ENCODE data around the gene ZNF536.
"Not testable (repeated sequence)": the region's sequence is repeated elsewhere in the genome, so short reads cannot be mapped to it uniquely, and the experiment has no call there.

Gene ZNF536

DNA sequence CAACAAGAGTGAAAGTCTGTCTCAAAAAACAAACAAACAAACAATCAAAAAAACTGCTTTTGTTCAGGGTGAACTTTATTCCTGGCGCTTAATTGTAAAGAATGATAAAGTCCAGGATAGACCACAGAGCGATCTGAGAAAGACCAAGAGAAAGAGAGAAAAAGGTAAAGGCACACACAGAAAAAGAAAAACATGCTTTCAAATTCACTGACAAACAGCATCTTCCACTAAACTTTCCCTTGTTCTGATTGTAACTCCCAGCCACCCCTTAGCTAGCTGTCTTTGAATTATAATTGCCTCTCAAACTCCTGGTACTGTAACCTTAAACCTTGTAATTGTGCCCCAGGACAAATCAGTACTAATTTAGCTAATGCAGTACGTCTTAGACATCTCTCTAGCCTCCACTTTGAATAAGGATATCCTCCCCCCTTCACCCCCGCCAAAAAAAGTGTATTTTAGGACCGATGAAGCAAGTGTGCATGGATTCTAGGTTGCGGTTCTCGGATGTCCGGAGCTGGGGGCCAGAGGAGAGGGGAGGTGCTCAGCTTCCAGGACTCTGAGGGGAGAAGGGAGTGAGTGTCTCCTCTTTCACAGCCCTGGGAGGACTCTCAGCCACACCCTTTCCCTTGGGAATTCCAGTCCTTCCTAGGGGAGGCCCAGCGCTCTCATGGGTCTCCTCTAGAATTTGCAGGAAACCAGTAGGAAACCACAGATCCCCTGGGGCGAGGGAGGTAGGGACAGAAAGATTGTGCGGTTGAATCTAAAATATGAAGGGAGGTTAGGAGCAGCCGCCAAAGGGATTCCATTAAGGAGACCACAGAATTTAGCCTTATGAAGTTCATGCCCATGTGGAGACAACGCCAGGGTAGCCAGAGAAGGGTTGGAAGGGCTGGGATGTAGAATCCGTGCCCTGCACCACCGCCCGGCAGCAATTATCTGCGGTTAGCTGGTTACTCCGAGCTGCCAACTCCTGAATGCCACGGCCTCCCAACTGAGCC lies 19.7 kb downstream of the ZNF536 start:
- TF ChIP-seq, protein P1, sequence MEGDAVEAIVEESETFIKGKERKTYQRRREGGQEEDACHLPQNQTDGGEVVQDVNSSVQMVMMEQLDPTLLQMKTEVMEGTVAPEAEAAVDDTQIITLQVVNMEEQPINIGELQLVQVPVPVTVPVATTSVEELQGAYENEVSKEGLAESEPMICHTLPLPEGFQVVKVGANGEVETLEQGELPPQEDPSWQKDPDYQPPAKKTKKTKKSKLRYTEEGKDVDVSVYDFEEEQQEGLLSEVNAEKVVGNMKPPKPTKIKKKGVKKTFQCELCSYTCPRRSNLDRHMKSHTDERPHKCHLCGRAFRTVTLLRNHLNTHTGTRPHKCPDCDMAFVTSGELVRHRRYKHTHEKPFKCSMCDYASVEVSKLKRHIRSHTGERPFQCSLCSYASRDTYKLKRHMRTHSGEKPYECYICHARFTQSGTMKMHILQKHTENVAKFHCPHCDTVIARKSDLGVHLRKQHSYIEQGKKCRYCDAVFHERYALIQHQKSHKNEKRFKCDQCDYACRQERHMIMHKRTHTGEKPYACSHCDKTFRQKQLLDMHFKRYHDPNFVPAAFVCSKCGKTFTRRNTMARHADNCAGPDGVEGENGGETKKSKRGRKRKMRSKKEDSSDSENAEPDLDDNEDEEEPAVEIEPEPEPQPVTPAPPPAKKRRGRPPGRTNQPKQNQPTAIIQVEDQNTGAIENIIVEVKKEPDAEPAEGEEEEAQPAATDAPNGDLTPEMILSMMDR (IDR thresholded peaks at IDR 0.05; ENCODE audit: low read depth, low read length): no peak
- Histone ChIP-seq H3K9me3 (no peaks in the 10 kb centered on the region), H3K36me3 (no peaks in the 10 kb centered on the region; the same call in 1 of the 2 replicates), H3K4me1 (peaks cover 46% of the 10 kb centered on the region), H3K4me3 (ENCODE audit: low read depth, low read length) (no peak overlapping the region), H3K27me3 (no peaks in the 10 kb centered on the region)
- DNase-seq: no peak

GRCh38 chr19:30393046-30393445 lies 20.9 kb downstream of the ZNF536 start:
- peaks cover 37% of the 10 kb centered on the region for H3K4me1 ChIP-seq
- no peaks in the 10 kb centered on the region; the same call in 1 of the 2 replicates for H3K36me3 ChIP-seq
- no peaks in the 10 kb centered on the region for H3K27me3 ChIP-seq
- DNase-seq: peak; percentile 35
- no peak overlapping the region for H3K4me3 ChIP-seq (ENCODE audit: low read depth, low read length)
- TF ChIP-seq, protein P1 (IDR thresholded peaks at IDR 0.05; ENCODE audit: low read depth, low read length): no peak
- H3K9me3 ChIP-seq: no peaks in the 10 kb centered on the region

DNA sequence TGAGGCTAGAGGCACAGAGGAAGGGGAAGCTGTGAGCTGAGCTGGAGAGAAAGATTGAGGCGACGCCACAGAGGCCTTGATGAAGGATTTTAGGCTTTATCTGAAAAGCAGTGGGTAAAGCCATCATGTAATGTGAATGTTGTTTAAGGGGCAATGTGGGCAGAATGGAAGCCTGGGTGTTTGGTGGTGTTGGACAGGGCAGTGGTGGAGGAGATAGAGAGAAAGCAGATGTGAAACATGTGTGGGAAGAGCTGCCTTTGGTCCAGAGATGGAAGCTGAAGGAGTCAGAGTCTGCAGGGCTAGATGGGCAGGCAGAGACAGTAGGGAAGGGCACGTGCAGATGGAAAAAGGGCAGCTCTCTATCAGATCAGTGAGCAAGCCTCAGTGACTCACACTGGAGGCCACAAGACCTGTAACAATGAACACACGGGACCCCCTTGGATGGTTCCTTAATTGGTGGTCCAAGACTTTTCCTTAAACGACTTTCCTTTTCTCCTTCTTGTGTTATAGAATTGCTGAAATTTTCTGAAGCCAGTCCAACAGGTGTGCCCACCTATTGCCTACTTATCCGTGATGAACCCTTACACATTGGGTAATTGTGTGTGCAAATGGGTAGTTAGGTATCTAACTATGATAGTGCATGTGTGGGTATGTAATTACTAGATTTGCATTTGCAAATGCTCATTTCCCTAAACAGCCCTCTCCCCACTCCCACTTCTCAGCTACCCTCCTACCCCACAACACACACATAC lies 21.7 kb downstream of the ZNF536 start:
- Histone ChIP-seq H3K27me3 (no peaks in the 10 kb centered on the region), H3K9me3 (no peaks in the 10 kb centered on the region), H3K36me3 (no peaks in the 10 kb centered on the region; the same call in 1 of the 2 replicates), H3K4me3 (ENCODE audit: low read depth, low read length) (no peak overlapping the region), H3K4me1 (peaks cover 29% of the 10 kb centered on the region)
- TF ChIP-seq, protein P1 (IDR thresholded peaks at IDR 0.05; ENCODE audit: low read depth, low read length): no peak
- no peak for DNase-seq

- Histone ChIP-seq H3K4me3 (ENCODE audit: low read depth, low read length) (no peak overlapping the region), H3K27me3 (no peaks in the 10 kb centered on the region), H3K4me1 (peaks cover 27% of the 10 kb centered on the region), H3K9me3 (no peaks in the 10 kb centered on the region), H3K36me3 (no peaks in the 10 kb centered on the region; the same call in 1 of the 2 replicates)
- TF ChIP-seq, protein P1 (IDR thresholded peaks at IDR 0.05; ENCODE audit: low read depth, low read length): no peak
- DNase-seq: no peak
Measured at GRCh38 chr19:30394481-30395151, 22.4 kb downstream of the ZNF536 start.

GRCh38 chr19:30395283-30395682 lies 23.1 kb downstream of the ZNF536 start:
- H3K36me3 ChIP-seq: no peaks in the 10 kb centered on the region; the same call in 1 of the 2 replicates
- H3K9me3 ChIP-seq: no peaks in the 10 kb centered on the region
- DNase-seq: no peak
- H3K27me3 ChIP-seq: no peaks in the 10 kb centered on the region
- H3K4me1 ChIP-seq: peaks cover 26% of the 10 kb centered on the region
- TF ChIP-seq, protein P1 (IDR thresholded peaks at IDR 0.05; ENCODE audit: low read depth, low read length): no peak
- H3K4me3 ChIP-seq (ENCODE audit: low read depth, low read length): no peak overlapping the region

DNA sequence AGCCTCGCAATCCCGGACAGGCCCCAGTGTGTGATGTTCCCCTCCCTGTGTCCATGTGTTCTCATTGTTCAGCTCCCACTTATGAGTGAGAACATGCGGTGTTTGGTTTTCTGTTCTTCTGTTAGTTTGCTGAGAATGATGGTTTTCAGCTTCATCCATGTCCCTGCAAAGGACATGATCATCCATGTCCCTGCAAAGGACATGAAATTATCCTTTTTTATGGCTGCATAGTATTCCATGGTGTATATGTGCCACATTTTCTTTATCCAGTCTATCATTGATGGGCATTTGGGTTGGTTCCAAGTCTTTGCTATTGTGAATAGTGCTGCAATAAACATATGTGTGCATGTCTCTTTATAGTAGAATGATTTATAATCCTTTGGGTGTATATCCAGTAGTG lies 26.4 kb downstream of the ZNF536 start:
- not testable (repeated sequence) for H3K4me3 ChIP-seq (ENCODE audit: low read depth, low read length); H3K27me3 ChIP-seq; H3K4me1 ChIP-seq; DNase-seq; H3K36me3 ChIP-seq; H3K9me3 ChIP-seq
